Epithelial cell of alveolus of lung (primary cell): ENCODE results near the gene SCN4B. TPM values are rescaled to one million over a fixed set of nuclear protein-coding genes. Genes with fewer than 3 reads are reported as not detected.

Source experiments
- total RNA-seq: library from RNA; depleted of rRNA; stranded (reverse); fragments of >200 nt; gene quantifications from 2 replicates; pipeline ENCODE4 v1.2.1, GENCODE V29; 2015

Gene SCN4B, protein sequence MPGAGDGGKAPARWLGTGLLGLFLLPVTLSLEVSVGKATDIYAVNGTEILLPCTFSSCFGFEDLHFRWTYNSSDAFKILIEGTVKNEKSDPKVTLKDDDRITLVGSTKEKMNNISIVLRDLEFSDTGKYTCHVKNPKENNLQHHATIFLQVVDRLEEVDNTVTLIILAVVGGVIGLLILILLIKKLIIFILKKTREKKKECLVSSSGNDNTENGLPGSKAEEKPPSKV
- 0.39 and 0.56 TPM in 2 replicates for total RNA-seq

DNA sequence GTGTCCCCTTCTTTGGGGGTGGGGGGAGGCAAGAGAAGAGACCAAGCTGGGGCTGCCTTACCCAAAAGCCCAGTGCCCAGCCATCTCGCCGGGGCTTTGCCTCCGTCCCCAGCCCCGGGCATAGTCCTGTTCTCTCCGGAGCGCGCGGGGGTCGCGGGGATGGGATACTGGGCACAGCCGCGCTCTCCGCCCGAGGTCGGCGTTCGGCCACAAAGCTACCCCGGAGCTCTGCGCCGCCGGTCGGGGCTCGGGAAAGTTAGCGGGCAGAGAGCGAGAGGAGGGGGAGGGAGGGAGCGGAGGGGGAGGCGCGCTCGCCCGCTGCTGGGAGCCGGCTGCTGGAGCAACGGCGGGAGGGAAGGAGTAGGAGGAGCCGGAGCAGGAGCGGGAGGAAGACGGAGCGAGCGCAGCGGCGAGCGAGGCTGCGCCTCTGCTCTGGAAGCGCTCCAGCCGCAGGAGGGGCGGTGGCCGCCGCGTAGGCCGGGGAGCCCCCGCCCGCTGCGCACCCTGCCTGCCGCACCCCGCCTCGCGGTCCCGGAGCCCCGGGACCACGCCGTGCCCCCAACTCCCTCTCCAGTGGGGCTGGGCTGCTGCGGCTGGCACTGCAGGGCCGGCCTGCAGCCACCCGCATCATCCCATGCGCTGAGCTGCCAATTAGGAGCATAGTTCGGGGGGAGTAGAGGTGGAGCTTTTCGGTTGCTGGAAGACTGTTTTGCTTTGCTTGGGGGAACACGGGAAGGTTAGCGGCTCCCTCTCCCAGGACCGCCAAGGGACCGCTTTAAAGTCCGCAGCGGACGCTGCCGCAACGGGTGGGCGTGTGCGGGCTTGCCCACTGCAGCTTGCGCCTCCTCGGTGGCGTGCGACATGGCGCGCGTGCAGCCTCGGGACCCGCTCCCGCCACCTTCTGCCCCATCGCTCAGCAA, at the start of gene SCN4B:
Gene SCN4B (minus strand): TSS at position 272 of the 920 bp plus-strand sequence. CDS start 150 bp downstream, at position 122.

GRCh38 chr11:118175993-118176777, 23.6 kb upstream of the SCN4B start, which contains the start of gene SCN2B:
Gene SCN2B (minus strand): TSS chr11:118176639. CDS start chr11:118176431, 208 bp downstream.

GRCh38 chr11:118086913-118087768, 65.5 kb downstream of the SCN4B start, which contains the start of gene SMIM35:
Gene SMIM35 (minus strand): TSS chr11:118086963. CDS start chr11:118086757, 206 bp downstream.

Other genes starting within 250 kb of the SCN4B start
- gene TMPRSS13, start 223.4 kb downstream of the SCN4B start, total RNA-seq = not detected in 2 replicates
- under 0.01 TPM in 1 of 2 replicates, not detected in the other for gene IL10RA, start 166.4 kb downstream of the SCN4B start, total RNA-seq
- gene TMPRSS4, start 75.7 kb downstream of the SCN4B start, total RNA-seq = not detected in 2 replicates
- not detected in 2 replicates for gene SMIM35, start 65.9 kb downstream of the SCN4B start, total RNA-seq
- under 0.01 and 0.48 TPM in 2 replicates for gene SCN2B, start 23.8 kb upstream of the SCN4B start, total RNA-seq
- gene JAML, start 72.2 kb upstream of the SCN4B start, total RNA-seq = not detected in 2 replicates
- 0.08 and 1.9 TPM in 2 replicates for gene MPZL3, start 99.5 kb upstream of the SCN4B start, total RNA-seq
- gene MPZL2, start 111.5 kb upstream of the SCN4B start, total RNA-seq = 0.24 and 0.65 TPM in 2 replicates
- gene CD3E, start 151.9 kb upstream of the SCN4B start, total RNA-seq = not detected in 2 replicates
- not detected in 2 replicates for gene CD3D, start 189.9 kb upstream of the SCN4B start, total RNA-seq
- not detected in 2 replicates for gene CD3G, start 191.5 kb upstream of the SCN4B start, total RNA-seq
- 34.5 and 37.0 TPM in 2 replicates for gene UBE4A, start 206.8 kb upstream of the SCN4B start, total RNA-seq
- gene ATP5MG, start 248.8 kb upstream of the SCN4B start, total RNA-seq = 49.4 and 54.7 TPM in 2 replicates